Left forelimb (tissue), 1 donor: ENCODE results near the gene GALNT10.

ENCODE experiments used
- DNase-seq: peaks from one replicate; pipeline ENCODE4 v3.0.0-alpha.2; 2018; ENCODE audit warnings: low spot score

The GALNT10 gene

GRCh38 chr5:154406826-154407225 is 216.3 kb downstream of the GALNT10 start:
- DNase-seq: no peak

- no peak for DNase-seq
Observed at GRCh38 chr5:154408811-154409210, 218.3 kb downstream of the GALNT10 start.

- DNase-seq: no peak
Observed at GRCh38 chr5:154409230-154409840, 218.8 kb downstream of the GALNT10 start.

- no peak for DNase-seq
Observed at GRCh38 chr5:154410008-154410407, 219.5 kb downstream of the GALNT10 start.

- DNase-seq: no peak
Observed at GRCh38 chr5:154410786-154411185, 220.3 kb downstream of the GALNT10 start.

- DNase-seq: no peak
Observed at GRCh38 chr5:154411338-154411737, 220.8 kb downstream of the GALNT10 start.

GRCh38 chr5:154412316-154412715 is 221.8 kb downstream of the GALNT10 start:
- DNase-seq: no peak

- DNase-seq: no peak
Observed at GRCh38 chr5:154412925-154413324, 222.4 kb downstream of the GALNT10 start.

GRCh38 chr5:154415114-154415513 is 224.6 kb downstream of the GALNT10 start:
- no peak for DNase-seq

- DNase-seq: no peak
Observed at GRCh38 chr5:154418344-154418820, 227.8 kb downstream of the GALNT10 start.

- DNase-seq: no peak
Observed at GRCh38 chr5:154419236-154419635, 228.7 kb downstream of the GALNT10 start.

GRCh38 chr5:154421868-154422267 is 231.3 kb downstream of the GALNT10 start:
- DNase-seq: no peak

- DNase-seq: no peak
Observed at GRCh38 chr5:154422298-154422697, 231.8 kb downstream of the GALNT10 start.

- no peak for DNase-seq
Observed at GRCh38 chr5:154428208-154428607, 237.7 kb downstream of the GALNT10 start.

GRCh38 chr5:154429341-154429740 is 238.8 kb downstream of the GALNT10 start:
- DNase-seq: no peak

GRCh38 chr5:154430466-154430865 is 239.9 kb downstream of the GALNT10 start:
- DNase-seq: no peak

- DNase-seq: no peak
Observed at GRCh38 chr5:154430961-154431630, 240.6 kb downstream of the GALNT10 start.

GRCh38 chr5:154435226-154435625 is 244.7 kb downstream of the GALNT10 start:
- no peak for DNase-seq

GRCh38 chr5:154437281-154437965 is 246.9 kb downstream of the GALNT10 start:
- no peak for DNase-seq

- DNase-seq: no peak
Observed at GRCh38 chr5:154440540-154440939, 250.0 kb downstream of the GALNT10 start.

GRCh38 chr5:154442801-154443200 is 252.3 kb downstream of the GALNT10 start:
- DNase-seq: no peak

GRCh38 chr5:154444556-154445421 is 254.3 kb downstream of the GALNT10 start:
- no peak for DNase-seq
